Midbrain (tissue), 1 donor: ENCODE data around the gene GNAZ.
A peak's percentile ranks its signal among the peaks of the same experiment; 100 is the strongest.
"Not testable (repeated sequence)": the region's sequence is repeated elsewhere in the genome, so short reads cannot be mapped to it uniquely, and the experiment has no call there.

Experiments
- DNase-seq: peaks from one replicate; lab custom pipeline; 2025; lab: John Stamatoyannopoulos, UW

Gene GNAZ

DNA sequence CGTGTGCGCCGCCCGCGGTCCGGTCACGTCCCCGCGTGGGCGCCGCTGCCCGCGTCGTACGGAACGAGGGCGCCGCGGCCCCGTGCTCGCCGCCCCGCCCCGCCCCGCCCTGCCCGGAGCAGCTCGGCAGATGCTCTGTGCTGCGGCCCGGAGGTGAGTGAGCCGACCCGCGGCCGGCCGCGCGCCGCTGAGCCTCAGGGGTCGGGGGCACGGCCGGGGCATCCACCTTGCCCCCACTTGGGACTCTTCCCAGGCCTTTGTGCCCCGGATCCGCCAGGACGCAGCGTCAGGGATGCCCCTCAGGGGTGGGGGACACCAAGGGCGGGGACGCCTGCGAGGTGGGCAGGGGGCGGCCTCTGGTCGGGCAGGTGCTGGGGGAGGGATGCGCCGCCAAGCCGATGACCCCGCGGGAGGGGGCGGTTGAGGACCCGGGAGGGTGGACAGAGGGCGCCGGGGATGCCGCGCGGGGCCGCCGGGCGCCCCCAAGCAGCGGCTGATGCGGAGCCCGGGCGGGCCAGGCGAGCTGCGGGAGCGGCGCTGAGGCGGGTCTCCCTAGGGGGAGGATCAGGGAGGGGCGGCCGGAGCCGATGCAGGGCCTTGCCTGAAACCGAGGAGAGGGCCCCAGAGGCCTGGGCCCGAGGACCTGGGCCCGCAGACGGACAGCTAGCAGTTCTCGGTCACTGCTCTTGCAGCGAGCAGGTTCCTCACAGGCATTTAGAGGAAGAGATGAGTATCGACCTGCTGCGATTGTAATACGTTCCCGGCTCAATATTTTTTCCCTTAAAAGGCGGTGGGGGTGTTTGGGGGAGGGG lies at the start of gene GNAZ:
GNAZ (plus strand) TSS at position 102 of the 812 bp plus-strand sequence. CDS start 25,177 bp downstream, outside the sequence.
- peak; percentile 32 for DNase-seq

DNA sequence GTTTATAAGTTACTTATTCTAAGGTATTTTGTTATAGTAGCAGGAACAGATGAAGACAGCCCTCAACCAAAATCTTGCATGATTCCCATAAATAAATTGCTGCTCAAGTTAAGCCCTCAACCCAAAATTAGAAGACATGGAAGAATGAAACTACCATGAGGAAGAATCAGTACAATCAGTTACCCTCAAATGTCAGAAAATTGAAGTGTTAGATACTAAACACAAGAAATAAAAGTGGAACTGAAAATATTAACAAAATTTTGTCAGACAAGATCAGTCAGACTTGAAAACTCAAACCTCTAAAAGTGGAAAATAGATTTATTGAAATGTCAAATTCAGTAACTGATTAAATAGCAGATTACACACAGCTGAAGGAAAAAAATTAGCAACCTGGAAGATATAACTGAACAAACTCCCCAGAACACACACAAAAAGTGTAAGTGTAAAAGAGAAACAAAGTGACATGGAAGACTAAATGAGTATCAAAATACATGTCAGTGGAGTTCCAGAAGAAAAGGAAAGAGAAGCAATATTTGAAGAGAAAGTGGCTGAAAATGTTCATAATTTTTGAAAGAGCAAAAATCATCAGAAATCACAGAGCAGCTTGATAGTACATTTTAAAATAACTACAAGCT lies 49.5 kb upstream of the GNAZ start:
- DNase-seq, result no peak

DNA sequence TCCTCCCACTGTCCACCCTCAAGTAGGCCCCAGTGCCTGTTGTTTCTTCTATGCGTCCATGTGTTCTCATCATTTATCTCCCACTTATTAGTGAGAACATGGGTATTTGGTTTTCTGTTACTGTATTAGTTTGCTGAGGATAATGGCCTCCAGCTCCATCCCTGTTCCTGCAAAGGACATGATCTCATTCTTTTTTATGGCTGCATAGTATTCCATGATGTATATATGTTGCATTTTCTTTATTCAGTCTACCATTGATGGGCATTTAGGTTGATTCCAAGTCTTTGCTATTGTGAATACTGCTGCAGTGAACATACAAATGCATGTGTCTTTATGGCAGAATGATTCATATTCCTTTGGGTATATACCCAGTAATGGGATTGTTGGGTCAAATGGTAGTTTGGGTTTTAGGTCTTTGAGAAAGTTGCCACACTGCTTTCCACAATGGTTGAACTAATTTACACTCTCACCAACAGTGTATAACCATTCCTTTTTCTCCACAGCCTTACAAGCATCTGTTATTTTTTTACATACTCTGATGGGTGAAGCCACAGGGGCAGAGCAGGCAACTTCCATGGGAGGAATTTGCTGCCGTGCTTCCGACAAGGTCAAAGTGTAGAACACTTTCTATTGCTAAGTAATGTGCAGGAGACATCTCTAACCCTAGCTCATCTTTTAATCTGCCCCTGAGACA lies 48.5 kb upstream of the GNAZ start:
- DNase-seq, result not testable (repeated sequence)

DNA sequence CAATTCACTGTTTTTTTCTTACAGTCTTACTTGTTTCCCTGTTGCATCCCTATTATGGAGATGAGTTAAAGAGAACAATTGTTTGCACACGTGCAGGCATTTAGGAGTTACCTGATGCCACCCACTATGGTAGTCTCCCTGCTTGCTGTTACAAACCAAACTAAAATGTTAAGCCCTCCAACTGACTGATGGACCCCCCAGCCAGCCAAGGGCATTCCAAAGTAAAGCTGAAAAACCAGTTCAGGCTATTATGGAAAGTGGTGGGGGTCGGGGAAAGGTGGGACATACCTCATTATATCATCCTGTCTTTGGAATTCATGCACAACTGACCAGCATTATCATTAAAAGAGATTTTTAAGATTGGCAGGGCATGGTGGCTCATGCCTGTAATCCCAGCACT lies 47.0 kb upstream of the GNAZ start:
- no peak for DNase-seq

DNA sequence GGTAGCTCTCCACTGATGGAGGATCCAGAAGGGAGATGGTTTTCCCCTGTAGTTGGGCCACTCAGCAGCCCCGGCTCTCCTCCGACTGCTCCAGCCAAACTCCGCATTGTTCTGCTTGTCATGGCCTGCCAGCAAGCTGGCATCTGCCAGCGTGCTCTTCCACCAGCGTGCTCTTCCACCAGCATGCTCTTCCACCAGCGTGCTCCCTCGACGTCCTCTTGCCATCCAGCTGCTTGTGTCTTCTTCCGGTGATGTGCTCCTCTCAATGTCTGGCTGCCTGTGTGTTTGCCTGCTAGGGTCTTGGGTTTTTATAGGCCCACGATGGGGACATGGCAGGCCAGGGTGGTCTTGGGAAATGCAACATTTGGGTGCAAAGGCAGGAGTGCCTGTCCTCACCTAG lies 43.5 kb upstream of the GNAZ start:
- no peak for DNase-seq

DNA sequence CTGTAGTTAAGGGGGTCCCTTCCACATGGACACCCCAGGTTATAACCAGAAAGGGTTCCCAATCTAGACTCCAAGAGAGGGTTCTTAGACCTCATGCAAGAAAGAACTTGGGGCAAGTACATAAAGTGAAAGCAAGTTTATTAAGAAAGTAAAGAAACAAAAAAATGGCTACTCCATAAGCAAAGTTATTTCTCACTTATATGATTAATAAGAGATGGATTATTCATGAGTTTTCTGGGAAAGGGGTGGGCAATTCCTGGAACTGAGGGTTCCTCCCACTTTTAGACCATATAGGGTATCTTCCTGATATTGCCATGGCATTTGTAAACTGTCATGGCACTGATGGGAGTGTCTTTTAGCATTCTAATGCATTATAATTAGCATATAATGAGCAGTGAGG lies 42.5 kb upstream of the GNAZ start:
- DNase-seq, result not testable (repeated sequence)

DNA sequence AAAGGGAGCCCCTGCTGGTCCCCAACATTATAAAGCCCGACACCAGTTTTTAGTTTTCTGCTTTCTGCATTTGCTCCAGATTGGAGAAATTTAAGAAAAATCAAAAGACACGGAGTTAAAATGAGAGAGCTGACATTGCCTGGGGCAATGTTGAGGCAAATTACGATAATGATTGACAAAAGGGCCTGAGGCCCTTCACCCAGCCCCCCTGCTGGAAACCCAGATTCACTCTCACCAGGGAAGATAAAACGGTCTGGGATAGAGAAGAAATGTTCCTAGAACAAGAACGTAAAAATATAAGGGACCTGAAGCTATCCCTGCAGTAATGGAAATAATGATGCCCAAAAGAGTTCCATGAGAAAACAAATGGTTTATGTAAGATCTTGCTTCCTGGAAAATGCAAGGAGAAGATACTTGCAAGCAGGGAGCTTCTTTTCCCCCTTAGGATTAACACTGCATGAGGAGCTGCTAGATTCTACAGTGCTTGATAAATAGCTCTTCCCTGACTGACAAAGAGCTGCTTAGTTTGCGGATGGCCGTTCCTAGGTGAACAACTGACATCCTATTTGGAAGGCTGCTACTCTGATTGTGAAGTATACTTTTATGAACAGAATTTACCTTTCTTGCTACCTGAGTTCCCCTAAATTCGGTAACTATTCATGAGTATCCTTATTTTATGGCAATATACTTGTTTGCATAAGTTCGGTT lies 40.6 kb upstream of the GNAZ start:
- no peak for DNase-seq

DNA sequence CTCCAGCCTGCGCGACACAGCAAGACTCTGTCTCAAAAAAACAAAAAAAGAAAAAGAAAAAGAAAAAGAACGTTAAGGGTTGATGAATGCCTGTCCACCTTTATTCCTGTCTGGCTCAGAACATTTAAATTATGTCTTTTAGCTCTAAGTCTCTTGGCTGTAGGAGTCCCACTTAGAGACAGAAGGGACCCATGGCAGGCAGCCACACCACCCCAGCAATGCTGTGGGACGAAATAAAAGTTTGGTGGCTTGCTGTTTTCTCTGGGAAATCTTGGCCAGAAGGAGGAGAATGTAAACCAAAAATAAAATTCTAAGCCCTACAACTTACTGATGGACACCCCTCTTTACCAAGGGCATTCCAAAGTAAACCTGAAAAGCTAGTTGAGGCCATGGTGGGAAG lies 38.9 kb upstream of the GNAZ start:
- no peak for DNase-seq

DNA sequence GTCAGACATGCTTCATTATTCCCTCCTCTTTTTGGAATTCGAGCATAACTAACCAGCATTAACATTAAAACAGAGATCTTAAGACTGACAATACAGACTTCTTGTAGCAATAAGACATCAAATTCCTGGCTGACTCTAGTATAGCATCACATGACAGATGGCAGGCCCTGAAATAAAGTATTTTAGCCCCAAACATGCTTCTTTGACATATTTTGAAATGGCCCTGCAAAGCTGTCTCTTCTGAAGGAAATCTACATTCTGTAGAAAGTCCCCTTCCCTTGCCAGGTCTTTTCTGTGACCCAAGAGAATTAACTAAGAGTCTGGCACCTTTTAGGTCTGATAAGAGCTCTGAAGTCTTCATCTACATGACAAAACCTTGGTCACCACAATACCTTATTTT lies 38.5 kb upstream of the GNAZ start:
- DNase-seq, result no peak

DNA sequence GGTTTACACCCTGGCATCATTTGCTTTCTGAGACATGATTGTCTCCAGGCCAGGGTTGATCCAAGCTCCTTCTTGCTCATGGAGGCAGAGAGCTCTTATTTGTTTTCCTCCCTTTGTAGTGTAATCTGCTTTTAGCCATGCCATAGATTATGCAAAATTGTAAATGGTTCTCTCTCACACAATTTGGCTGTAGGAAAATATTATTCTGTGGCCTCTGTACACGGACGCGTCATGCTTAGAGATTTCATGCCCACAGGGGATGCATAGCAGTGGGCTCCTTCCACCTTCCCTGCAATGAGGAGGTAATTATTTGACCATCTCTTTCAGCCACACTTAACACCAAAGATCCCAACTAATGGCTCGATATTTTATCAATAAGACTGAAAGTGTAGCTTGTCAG lies 37.7 kb upstream of the GNAZ start:
- no peak for DNase-seq

DNA sequence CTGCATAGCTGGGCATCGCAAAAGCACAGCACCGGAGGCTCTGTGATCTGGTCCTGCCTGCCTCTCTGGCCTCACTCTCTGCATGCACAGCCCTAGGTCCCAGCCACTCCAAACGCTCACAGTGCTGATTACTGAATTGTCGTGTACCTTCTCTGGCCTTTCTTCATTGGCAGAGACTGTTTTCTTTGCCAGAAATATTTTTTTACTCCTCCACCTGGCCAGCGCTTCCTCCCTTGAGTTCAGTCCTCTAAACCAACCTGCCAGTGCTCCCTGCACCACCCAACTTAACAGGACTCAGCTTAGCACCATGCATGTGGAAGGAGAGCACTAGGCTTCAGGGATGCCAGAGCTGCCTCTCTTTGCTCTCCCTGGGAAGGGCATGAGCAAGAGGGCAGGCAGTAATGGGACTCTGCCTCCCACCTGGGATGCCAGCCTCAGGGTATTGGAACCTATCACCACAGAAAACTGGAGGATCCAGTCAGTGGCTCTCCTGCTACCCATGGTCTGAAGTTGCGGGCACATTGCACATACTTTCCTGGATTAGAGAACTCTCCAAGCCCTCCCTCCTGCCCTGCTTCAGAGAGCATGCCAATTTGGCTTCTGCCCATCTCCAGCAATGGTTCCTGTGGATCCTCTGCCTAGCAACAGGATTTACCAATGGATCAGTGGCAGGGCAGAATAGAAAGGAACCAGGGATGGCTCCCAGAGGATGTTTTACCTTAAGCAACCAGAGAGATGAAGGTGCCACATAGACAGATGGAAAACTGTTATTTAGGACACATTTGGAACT lies 37.0 kb upstream of the GNAZ start:
- peak; percentile 31 for DNase-seq

DNA sequence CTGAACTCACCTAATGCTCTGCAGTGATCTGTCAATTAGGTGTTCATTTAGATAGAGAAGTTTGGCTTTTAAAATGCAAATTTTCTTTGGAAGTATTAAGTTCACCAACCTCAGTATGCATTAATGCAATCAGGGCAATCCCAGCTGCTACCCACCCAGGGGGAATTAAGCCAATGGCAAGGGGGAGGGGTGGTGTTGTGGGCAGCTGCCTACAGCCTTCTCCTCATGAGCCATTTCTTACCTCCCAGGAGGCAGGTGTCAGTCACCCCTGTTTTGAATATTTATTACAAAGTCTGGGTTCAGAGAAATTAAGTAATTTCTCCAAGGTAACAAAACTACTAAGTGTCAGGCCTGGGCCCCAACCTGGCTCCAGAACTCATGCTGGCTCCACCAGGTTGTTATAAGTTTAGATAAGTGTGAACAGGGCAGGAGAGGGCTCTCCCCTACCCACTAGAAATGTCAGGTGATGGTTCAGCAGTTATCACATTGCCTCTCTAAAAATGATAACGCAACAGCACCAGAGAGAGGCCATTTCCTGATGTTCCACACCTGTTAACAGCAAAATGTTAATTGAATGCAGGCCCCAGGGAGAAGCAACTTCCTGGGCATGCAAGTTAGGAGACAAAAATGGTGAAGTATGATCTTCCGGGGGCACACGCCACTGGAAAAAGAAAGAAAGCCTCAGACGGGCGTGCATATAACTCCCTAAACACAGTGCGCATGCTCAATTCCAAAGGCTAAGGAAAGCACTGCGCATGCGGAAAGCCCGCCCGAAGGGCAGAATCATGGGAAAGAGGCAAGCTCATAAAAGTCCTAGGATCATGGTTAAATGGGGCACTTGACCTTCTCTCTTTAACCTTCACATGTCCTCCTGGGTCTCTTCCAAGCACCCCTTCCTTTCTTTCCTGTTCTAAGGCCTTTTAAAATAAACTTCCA lies 35.4 kb upstream of the GNAZ start:
- no peak for DNase-seq

DNA sequence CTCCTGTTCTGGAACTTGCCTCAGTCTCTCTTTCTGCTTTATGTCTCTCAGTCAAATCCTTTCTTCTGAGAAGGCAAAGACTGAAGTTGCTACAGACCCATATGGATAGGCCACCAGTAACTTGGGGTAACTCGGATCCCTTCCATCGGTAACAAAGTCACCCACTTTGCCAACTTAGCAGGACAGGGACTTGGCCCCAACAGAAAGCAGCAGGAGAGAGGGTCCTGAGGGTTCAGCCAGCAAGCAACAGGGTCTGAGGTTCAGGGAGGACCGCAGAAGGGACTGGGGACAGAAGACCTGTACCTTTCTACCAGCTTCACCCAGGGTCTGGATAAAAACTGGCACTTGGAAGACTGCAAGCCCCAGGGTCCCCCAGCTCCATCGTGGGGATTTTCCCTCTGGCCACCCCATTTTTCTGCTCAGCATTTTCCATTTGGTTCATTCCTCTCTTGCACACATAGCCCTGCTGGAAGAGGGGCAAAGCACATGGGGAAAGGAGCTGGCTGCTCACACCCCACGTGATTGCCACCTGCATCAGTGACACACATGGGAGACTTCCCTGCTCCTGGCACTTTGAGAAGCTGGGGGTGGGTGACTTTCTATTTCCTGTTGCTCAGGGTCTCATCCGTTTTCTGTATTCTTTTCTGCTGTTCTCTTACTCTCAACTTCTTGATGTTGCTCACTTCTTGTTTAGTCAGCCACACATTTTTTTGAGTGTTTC lies 34.6 kb upstream of the GNAZ start:
- no peak for DNase-seq

DNA sequence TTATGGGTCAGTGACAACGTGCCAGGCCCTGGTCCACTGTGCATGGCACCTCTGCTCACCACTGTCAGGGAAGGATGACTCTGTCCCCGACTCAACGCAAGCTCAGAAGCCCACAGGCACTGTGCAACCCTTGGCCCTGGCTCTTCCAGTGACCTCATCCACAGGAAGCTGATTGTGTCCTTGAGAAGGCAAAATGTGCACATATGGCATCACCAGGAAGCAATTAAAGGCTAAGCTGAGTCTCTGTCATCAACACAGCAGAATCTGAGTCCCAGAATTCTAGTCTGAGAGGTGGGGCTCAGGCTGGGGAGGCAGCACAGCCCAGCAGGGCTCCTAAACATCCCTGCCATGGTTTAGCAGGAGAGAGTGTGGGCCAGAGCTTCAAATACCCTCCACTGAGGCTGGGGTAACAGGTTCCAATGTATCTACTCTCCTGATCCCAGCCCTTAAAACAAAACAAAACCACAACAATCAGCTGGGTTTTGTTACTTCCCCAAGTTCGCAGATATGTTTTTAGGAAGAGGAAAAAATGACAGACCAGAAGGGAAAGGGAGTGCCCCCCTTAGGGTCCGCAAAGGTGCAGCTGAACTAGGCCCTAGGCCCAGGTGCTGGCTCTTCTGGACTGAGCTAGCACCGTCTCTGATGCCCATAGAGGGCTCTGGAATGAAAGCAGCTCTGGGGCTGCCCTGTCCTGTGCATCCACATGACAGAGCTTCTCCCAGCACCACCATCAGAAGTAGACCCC lies 33.5 kb upstream of the GNAZ start:
- no peak for DNase-seq

DNA sequence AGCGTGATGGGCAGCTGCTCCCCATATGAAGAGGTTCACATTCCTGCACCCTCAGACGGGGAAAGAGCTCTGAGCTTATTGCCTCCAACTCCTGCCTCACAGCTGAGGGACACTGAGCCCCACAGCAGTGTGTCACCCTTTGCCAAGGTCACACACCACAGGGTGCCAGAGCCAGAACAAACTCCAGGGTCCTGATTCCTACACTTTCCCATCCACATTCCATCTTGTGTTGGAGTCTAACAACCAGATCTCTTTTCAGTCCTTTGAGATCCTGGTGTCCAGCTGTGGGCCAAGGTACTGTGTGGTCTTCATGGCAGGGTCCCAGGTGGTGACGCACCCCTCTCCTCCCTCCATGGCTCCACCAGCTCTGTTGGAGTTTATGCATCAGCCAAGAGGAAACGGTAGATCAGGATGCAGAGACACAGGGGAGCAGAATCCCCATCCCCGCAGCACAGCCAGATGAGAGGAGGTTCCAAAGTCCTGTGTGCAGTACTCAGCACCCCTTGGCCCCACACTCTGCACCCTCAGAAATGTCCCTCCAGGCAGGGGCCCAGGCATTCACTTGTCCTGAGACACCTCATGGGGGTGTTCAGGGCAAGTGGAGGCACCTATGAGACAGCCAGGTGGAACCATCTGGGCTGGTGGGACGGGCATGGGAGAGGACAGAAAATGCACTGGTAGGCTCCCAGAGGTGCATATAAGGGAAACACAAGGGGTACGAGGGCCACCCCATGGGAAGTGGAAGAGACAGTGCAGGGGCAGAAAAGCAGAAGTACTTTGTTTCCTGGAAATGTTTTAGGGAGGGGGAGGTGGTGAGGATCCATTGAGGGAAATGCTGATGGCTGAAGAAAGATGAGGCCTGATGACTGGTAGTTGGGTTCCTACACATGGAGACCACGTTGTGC lies 32.6 kb upstream of the GNAZ start:
- no peak for DNase-seq

DNA sequence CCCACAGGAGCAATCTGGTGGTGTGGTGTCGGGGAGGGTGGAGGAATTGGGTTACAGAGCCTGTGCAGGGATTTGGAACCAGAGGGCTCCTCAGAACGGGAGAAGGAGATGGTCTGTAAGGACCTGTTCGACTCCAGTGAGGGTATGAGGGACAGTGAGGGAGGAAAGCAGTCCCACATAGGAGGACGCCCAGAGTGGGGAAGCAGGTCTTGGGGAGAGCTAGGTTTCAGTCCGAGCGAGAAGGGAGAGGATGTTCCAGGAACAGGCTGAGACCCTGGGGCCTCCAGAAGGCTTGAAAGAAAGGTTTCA lies 32.0 kb upstream of the GNAZ start:
- no peak for DNase-seq

DNA sequence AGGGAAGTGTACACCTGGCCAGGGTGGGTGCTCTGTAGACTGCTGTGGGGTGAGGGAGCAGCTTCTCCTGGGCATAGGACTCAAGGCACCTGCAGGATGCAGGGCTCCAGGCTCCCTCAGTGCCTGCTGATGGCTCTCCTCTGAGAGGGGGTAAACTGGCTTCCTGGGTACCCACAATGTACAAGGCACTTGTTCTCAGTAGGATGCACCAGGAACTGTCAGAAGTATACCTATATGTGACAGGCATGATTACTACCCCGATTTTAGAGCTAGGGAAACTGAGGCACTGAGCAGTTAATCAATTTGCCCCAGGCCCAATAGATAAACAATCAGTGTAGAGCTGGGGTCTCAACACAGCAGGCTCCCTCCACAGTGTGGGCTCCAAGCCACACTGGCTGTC lies 31.4 kb upstream of the GNAZ start:
- no peak for DNase-seq

DNA sequence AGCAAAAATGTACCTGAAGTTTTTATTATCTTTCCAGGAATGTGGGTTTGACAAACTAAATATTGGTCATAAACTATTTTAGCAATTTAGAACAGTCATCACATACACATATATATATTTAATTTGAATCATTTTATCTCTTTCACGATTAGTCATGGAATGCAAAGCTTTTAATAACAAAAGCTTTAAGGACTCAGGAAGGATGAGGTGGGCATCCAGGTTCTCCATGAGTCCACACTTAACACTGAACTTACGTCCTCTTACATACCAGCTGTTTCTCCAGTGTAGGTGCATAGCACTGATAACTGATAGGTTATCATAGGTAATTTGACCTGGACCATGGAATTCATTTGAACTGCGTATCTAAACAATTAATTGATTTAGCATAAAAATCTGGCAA lies 28.1 kb upstream of the GNAZ start:
- no peak for DNase-seq
